ENCODE data around the gene CDSN.
"Not testable (repeated sequence)": the region's sequence is repeated elsewhere in the genome, so short reads cannot be mapped to it uniquely, and the experiment has no call there.

Gene CDSN

GRCh38 chr6:31086788-31087440 is 33.3 kb downstream of the CDSN start:
- DNase-seq (ENCODE audit: low spot score): no peak

GRCh38 chr6:31083742-31084354 is 36.4 kb downstream of the CDSN start:
- peak; percentile 52 for DNase-seq (ENCODE audit: low spot score)

DNA sequence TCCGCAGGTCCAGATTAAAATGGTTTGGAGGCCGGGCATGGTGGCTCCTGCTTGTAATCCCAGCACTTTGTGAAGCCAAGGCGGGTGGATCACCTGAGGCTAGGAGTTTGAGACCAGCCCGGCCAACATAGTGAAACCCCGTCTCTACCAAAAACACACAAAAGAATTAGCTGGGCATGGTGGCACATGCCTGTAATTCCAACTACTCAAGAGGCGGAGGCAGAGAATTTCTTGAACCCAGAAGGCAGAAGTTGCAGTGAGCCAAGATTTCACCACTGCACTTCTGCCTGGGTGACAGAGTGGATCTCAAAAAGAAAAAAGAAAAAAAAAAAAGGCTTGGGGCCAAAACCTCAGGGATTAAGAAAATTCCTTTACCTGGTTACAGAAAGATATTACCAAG is 38.4 kb downstream of the CDSN start:
- no peak for DNase-seq (ENCODE audit: low spot score)

- DNase-seq (ENCODE audit: low spot score): peak; percentile 51
These were observed 40.5 kb downstream of the CDSN start for GRCh38 chr6:31079656-31080261.

DNA sequence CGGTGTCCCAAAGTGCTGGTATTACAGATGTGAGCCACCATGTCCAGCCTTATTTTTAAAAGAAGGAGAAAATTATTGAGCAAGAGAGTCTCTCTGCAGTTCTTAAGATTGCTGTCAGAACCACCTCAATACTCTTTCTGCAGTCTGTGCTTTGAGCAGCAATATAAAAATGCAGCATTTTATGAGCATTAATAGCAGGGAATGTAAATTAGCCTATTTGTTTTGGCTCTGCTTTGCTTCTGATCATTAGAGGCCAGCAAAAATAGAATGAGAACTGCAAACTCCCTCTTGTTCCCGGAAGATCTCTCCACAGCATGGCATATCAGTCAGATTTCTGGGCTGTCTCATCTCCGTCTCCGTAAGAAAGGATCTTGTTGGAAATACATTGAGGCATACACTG is 43.6 kb downstream of the CDSN start:
- no peak for DNase-seq (ENCODE audit: low spot score)

- no peak for DNase-seq (ENCODE audit: low spot score)
These were observed 44.7 kb downstream of the CDSN start for GRCh38 chr6:31075528-31075927.

DNA sequence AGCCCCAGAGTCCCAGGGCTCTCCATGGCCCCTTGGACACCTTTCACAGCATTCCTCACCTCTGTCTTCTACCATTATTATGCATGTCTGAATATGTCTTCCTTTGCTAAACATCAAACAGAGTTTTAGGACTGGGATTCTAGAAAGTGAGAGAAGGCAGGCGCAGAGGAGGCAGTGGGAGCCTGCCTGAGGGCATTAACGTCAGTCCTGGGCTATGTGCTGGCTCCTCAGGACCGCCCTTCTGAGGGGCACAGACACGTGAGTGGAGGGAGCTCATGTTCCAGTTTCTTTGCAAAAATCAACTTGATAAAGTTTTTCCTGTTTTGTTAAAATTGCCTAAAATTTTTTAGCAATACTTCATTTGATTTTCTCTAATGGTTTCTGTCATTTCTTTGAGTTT is 45.8 kb downstream of the CDSN start:
- no peak for DNase-seq (ENCODE audit: low spot score)

DNA sequence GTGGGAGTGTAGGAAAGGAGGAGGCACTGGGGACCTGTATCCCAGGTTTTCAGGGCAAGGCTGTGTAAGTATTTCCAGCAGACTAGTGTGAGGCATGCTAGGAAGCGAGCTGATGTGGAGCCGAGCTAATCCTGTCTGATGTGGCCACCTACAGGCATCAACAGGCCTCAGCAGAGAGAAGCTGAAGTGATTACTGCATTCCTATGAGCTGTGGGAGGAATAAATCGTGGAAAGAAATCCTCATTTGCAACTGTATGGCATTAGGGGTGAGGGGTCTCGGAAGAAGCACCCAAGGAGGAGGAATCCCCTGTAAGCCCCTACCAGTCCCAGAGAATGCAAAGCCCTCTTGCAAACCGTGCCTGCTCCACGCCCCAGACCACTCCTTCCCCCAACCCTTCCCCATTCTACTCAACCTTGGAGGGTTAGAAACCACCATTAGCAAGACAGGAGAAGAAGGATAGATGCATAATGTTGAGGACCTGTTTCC is 49.5 kb downstream of the CDSN start:
- DNase-seq (ENCODE audit: low spot score): no peak

DNA sequence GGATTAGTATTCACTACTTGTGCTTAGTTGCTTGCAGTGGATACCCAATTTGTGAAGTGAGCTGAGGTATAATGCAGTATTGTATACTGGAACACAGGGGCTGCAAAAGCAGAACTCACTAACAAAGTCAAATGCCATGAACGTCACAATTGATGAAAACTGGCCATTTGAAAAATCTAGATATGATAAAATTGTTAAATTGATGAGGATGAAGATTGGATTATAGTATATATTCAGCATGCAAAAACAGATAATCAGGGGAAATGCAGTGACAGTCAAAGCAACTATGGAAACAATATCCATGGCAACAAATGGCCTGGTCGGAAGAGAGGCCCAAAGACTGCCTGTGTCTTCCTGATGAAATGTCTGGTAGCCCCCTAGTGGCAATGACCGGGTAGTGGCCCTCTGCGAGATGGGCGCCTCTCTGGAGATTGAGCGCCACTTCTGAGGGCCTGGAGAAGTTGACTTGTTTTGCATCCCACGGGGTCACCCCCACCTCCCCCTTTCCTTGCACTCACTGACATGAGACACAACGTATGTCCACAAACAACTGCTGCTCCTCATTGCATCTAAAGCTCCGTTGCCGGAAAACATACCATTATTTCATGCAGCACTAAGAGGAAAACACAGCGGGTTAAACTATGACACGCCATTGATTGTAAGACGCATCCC is 51.4 kb downstream of the CDSN start:
- peak; percentile 75 for DNase-seq (ENCODE audit: low spot score)

GRCh38 chr6:31067891-31068668 is 52.2 kb downstream of the CDSN start:
- not testable (repeated sequence) for DNase-seq (ENCODE audit: low spot score)

DNA sequence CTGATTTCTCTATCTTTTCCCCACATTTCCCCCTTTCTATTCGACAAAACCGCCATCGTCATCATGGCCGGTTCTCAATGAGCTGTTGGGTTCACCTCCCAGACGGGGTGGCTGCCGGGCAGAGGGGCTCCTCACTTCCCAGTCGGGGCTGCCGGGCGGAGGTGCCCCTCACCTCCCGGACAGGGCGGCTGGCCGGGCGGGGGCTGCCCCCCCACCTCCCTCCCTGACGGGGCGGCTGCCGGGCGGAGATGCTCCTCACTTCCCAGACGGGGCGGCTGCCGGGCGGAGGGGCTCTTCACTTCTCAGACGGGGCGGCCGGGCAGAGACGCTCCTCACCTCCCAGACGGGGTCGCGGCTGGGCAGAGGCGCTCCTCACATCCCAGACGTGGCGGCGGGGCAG is 53.2 kb downstream of the CDSN start:
- DNase-seq (ENCODE audit: low spot score): not testable (repeated sequence)

- no peak for DNase-seq (ENCODE audit: low spot score)
These were observed 54.7 kb downstream of the CDSN start for GRCh38 chr6:31065556-31065955.

Measured in germinal center (tissue), 1 donor.